Thyroid gland (tissue), 4 donors: ENCODE measurements around the gene CHRDL2. TPM values are rescaled to one million over a fixed set of nuclear protein-coding genes. Genes with fewer than 3 reads are reported as not detected.

Experiments
- DNase-seq, 2 donors: peaks; one replicate each; pipeline ENCODE4 v3.0.0-alpha.2; 2019
- H3K27ac ChIP-seq, 3 donors: fragments of 200-600 bp; sonication (generic); 1 replicate in 2 of 3; 2 replicates in 1 of 3; pipeline ENCODE4 v1.5.1; 2016 to 2019; ENCODE audit warnings: mild to moderate bottlenecking in 1 of 3, moderate library complexity in 1 of 3
- H3K27me3 ChIP-seq: fragments of 200-600 bp; sonication (generic); one replicate; pipeline ENCODE4 v1.5.1; 2019
- H3K36me3 ChIP-seq, 2 donors: fragments of 200-600 bp; sonication (generic); one replicate each; pipeline ENCODE4 v1.5.1; 2016 to 2019
- H3K4me1 ChIP-seq, 2 donors: fragments of 200-600 bp; sonication (generic); one replicate each; pipeline ENCODE4 v1.5.1; 2017 to 2019
- H3K4me3 ChIP-seq, 3 donors: fragments of 200-600 bp; sonication (generic); replicated peaks in 1 of 3; 1 replicate in 2 of 3; 2 replicates in 1 of 3; pipeline ENCODE4 v1.5.1; 2016; ENCODE audit warnings: mild to moderate bottlenecking in 1 of 3
- H3K9me3 ChIP-seq: fragments of 200-600 bp; sonication (generic); one replicate; pipeline ENCODE4 v1.5.1; 2017
- POLR2A ChIP-seq, 2 donors: fragments of 450-650 bp; IDR thresholded peaks; one replicate each; pipeline ENCODE4 v1.6.1; 2017; ENCODE audit warnings: antibody characterized with exemption in 2 of 2, mild to moderate bottlenecking in 2 of 2, moderate library complexity in 1 of 2
- WGBS, 2 donors: methylation state at CpG; one replicate each; pipeline ENCODE4 v1.1.5; 2017; 5-methylcytosine and 5-hydroxymethylcytosine counted together
- intact Hi-C: fragments of 100-400 bp; cut with DNase I; formaldehyde crosslinking; loops from one replicate; pipeline ENCODE4 v1.15.1; 2023
- total RNA-seq, 4 donors: library from RNA; depleted of rRNA; stranded (reverse); fragments of >200 nt; gene quantifications; one replicate each; pipeline ENCODE4 v1.2.3, GENCODE V29; 2016
- TF ChIP-seq, protein P1 (sequence below), 6 experiments: fragments of 200-600 bp in 3 of 6; fragments of 450-650 bp in 3 of 6; sonication (generic) in 3 of 6; IDR thresholded peaks; one replicate each; pipeline ENCODE4 v1.5.1; 2016 to 2019; ENCODE audit warnings: antibody characterized with exemption in 6 of 6, mild to moderate bottlenecking in 2 of 6, inconsistent platforms in 1 of 6, moderate library complexity in 1 of 6

CHRDL2 gene
- total RNA-seq, 4 donors from 2014 or later: not detected

- intact Hi-C loops: no loop called here
- TF ChIP-seq, protein P1, sequence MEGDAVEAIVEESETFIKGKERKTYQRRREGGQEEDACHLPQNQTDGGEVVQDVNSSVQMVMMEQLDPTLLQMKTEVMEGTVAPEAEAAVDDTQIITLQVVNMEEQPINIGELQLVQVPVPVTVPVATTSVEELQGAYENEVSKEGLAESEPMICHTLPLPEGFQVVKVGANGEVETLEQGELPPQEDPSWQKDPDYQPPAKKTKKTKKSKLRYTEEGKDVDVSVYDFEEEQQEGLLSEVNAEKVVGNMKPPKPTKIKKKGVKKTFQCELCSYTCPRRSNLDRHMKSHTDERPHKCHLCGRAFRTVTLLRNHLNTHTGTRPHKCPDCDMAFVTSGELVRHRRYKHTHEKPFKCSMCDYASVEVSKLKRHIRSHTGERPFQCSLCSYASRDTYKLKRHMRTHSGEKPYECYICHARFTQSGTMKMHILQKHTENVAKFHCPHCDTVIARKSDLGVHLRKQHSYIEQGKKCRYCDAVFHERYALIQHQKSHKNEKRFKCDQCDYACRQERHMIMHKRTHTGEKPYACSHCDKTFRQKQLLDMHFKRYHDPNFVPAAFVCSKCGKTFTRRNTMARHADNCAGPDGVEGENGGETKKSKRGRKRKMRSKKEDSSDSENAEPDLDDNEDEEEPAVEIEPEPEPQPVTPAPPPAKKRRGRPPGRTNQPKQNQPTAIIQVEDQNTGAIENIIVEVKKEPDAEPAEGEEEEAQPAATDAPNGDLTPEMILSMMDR (IDR thresholded peaks at IDR 0.05): no peak
- no peak for TF ChIP-seq POLR2A (IDR thresholded peaks at IDR 0.05)
- Histone ChIP-seq H3K27ac (no peak overlapping the region), H3K4me3 (no peak overlapping the region), H3K4me1 (peaks cover 19 to 36% of the 10 kb centered on the region in 2 donors), H3K36me3 (no peaks in the 10 kb centered on the region), H3K9me3 (no peaks in the 10 kb centered on the region), H3K27me3 (no peaks in the 10 kb centered on the region)
- 94 to 96% methylated on average over 3 of the region's 3 CpGs for WGBS, 2 donors
- no peak for DNase-seq
These were observed 45.3 kb downstream of the CHRDL2 start for GRCh38 chr11:74685905-74686304.

GRCh38 chr11:74685338-74685737 lies 45.9 kb downstream of the CHRDL2 start:
- Histone ChIP-seq H3K4me3 (no peak overlapping the region), H3K9me3 (no peaks in the 10 kb centered on the region), H3K27ac (no peak overlapping the region), H3K27me3 (no peaks in the 10 kb centered on the region), H3K4me1 (peaks cover 19 to 36% of the 10 kb centered on the region in 2 donors), H3K36me3 (no peaks in the 10 kb centered on the region)
- TF ChIP-seq POLR2A (IDR thresholded peaks at IDR 0.05): no peak
- TF ChIP-seq, protein P1 (IDR thresholded peaks at IDR 0.05): no peak
- intact Hi-C loops: no loop called here
- DNase-seq: no peak

DNA sequence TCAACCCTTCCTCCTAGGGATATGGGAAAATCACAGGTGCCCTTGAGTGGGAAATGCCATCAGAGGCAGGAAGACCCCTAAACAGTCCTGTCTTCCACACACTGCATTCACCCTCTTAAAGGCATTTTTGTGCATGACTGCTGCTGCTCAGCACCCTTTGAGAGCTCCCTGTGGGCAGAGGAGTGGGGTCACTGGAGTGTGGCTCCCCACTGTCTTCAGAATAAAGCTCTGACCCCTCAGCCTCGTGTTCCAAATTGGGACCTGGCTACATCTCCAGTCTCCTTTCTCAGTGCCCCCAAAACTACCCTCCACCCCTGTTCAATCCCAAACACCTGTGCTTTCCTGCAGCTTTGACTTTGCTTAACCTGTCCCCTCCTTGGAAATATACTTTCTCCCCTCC lies 46.6 kb downstream of the CHRDL2 start:
- Histone ChIP-seq H3K9me3 (no peaks in the 10 kb centered on the region), H3K27ac (no peak overlapping the region), H3K36me3 (no peaks in the 10 kb centered on the region), H3K4me3 (no peak overlapping the region), H3K4me1 (peaks cover 19 to 36% of the 10 kb centered on the region in 2 donors), H3K27me3 (no peaks in the 10 kb centered on the region)
- intact Hi-C loops: no loop called here
- TF ChIP-seq, protein P1 (IDR thresholded peaks at IDR 0.05): no peak
- TF ChIP-seq POLR2A (IDR thresholded peaks at IDR 0.05): no peak
- 45 to 68% methylated on average over 1 of the region's 1 CpG for WGBS, 2 donors
- DNase-seq: no peak

DNA sequence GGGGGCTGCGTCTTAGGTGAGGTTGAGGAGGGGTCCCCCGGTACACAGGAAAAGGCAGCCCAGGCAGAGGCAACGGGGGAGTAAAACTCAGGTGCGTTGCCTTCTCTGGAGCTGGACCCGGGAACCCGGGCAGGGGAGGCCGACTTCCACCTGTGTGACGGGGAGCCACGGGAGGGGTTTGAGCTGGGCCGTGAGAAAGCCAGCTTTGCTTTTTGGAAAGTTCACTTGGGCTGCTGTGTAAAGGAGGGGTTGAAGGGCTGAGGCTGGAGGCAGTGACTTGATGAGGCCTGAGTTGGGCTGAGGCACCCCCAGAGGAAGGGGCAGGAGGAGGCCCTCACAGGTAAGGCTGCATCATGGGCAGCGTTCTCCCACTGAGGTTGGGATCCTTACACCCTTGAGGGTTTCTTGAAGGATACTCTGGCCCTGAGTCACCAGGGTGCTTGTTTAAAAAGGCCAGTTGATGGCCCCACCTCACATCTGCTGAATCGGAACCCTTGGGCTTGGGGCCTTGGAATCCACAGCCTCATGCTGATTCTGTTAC lies 47.2 kb downstream of the CHRDL2 start:
- Histone ChIP-seq H3K4me1 (peaks cover 19 to 36% of the 10 kb centered on the region in 2 donors), H3K27me3 (no peaks in the 10 kb centered on the region), H3K4me3 (peak overlapping the region in 1 of 3 donors; percentile 32), H3K9me3 (no peaks in the 10 kb centered on the region), H3K36me3 (no peaks in the 10 kb centered on the region), H3K27ac (no peak overlapping the region)
- intact Hi-C loops: no loop called here
- peak in 1 of 2 donors; percentile 39 for DNase-seq
- 65 to 74% methylated on average over 9 to 12 of the region's 12 CpGs for WGBS, 2 donors
- TF ChIP-seq, protein P1 (IDR thresholded peaks at IDR 0.05): no peak
- TF ChIP-seq POLR2A (IDR thresholded peaks at IDR 0.05): no peak

DNA sequence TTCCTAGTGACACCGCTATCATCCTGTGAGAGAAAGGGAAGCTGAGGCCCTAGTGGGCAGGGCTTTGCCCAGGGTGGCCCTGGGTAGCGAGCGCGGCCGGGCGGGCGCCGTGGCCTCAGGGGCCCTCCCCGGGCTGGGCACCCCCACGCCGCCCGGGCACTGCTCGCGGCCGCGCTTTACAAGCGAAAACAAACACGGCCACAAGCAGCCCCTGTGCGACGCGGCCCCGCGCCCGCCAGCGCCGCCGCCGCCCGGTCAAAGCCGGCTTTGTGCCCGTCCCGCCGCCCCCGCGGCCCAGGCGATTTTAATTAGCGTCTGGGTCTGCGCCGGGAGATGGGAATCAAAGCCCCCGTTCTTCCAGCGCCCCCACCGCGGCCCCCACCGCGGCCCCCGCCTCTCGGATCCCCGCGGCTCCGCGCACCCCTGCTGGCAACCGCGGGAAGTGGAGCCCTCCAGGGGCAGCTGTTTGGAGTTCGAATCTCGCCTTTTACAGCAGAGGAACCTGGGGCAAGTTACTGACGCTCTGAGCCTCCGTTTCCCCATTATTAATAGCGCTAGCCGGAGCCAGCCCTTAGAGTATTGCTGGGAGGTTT lies 47.9 kb downstream of the CHRDL2 start:
- 8 to 12% methylated on average over 12 to 35 of the region's 59 CpGs for WGBS, 2 donors
- Histone ChIP-seq H3K27ac (no peak overlapping the region), H3K27me3 (no peaks in the 10 kb centered on the region), H3K4me1 (peaks cover 19 to 36% of the 10 kb centered on the region in 2 donors), H3K4me3 (peak overlapping the region; percentile 10 to 32 (median 18)), H3K9me3 (no peaks in the 10 kb centered on the region), H3K36me3 (no peaks in the 10 kb centered on the region)
- intact Hi-C loops: no loop called here
- TF ChIP-seq, protein P1 (IDR thresholded peaks at IDR 0.05): peak in 3 of 6 experiments; percentile 21 to 57 (median 24)
- no peak for TF ChIP-seq POLR2A (IDR thresholded peaks at IDR 0.05)
- DNase-seq: peak; percentile 32 to 47
